Large intestine (tissue), 3 donors: ENCODE data around the gene ATRNL1. TPM values are rescaled to one million over a fixed set of nuclear protein-coding genes. Genes with fewer than 3 reads are reported as not detected.

Experiments used
- DNase-seq, 2 donors: peaks; one replicate each; pipeline versions ENCODE4 v3.0.0 to v3.0.0-alpha.2; 2013
- H3K27ac ChIP-seq: one replicate; pipeline ENCODE4 v1.5.1; 2013; ENCODE audit warnings: low read length
- H3K27me3 ChIP-seq: 2 replicates; pipeline ENCODE4 v1.6.1; 2013; ENCODE audit warnings: low read length; ENCODE audit not compliant: control insufficient read depth, insufficient read depth
- H3K36me3 ChIP-seq: 2 replicates; pipeline ENCODE4 v1.6.1; 2013; ENCODE audit warnings: low read length; ENCODE audit not compliant: control insufficient read depth, insufficient read depth
- H3K4me1 ChIP-seq: one replicate; pipeline ENCODE4 v1.6.1; 2013; ENCODE audit warnings: low read length; ENCODE audit not compliant: control insufficient read depth, insufficient read depth
- H3K4me3 ChIP-seq: one replicate; pipeline ENCODE4 v1.5.1; 2013; ENCODE audit warnings: low read length
- H3K9me3 ChIP-seq: one replicate; pipeline ENCODE4 v1.6.1; 2013; ENCODE audit warnings: mild to moderate bottlenecking, low read depth, low read length, moderate library complexity; ENCODE audit not compliant: control insufficient read depth
- WGBS: methylation state at CpG from one replicate; pipeline ENCODE4 v1.1.5; 2013; ENCODE audit warnings: low lambda C conversion rate; ENCODE audit not compliant: insufficient coverage; 5-methylcytosine and 5-hydroxymethylcytosine counted together
- polyA plus RNA-seq: library from polyadenylated mRNA; unstranded; fragments of 120-200 nt; gene quantifications from one replicate; pipeline ENCODE4 v1.2.1, GENCODE V29; 2013

ATRNL1 gene
- polyA plus RNA-seq, 1 donor = 2.6 TPM

GRCh38 chr10:115935731-115936130 is 842.6 kb downstream of the ATRNL1 start:
- Histone ChIP-seq H3K4me3 (no peak overlapping the region), H3K36me3 (no peaks in the 10 kb centered on the region), H3K27ac (no peak overlapping the region), H3K27me3 (no peaks in the 10 kb centered on the region), H3K4me1 (no peaks in the 10 kb centered on the region), H3K9me3 (no peaks in the 10 kb centered on the region)
- WGBS = 86% methylated on average over 1 of the region's 2 CpGs
- no peak for DNase-seq

GRCh38 chr10:115936926-115937767 is 844.0 kb downstream of the ATRNL1 start:
- WGBS = 44% methylated on average over 2 of the region's 9 CpGs
- no peak overlapping the region for H3K27ac ChIP-seq
- no peaks in the 10 kb centered on the region for H3K36me3 ChIP-seq
- DNase-seq = no peak
- no peaks in the 10 kb centered on the region for H3K4me1 ChIP-seq
- H3K9me3 ChIP-seq = no peaks in the 10 kb centered on the region
- no peaks in the 10 kb centered on the region for H3K27me3 ChIP-seq
- H3K4me3 ChIP-seq = no peak overlapping the region

- H3K27me3 ChIP-seq = no peaks in the 10 kb centered on the region
- no peak overlapping the region for H3K4me3 ChIP-seq
- WGBS = no CpG with 5 or more reads among the region's 3 CpGs
- no peaks in the 10 kb centered on the region for H3K9me3 ChIP-seq
- no peak for DNase-seq
- H3K36me3 ChIP-seq = no peaks in the 10 kb centered on the region
- H3K4me1 ChIP-seq = no peaks in the 10 kb centered on the region
- no peak overlapping the region for H3K27ac ChIP-seq
Observed at GRCh38 chr10:115937768-115938056, 844.5 kb downstream of the ATRNL1 start.

GRCh38 chr10:115939101-115939854 is 846.1 kb downstream of the ATRNL1 start:
- H3K4me3 ChIP-seq = no peak overlapping the region
- no peaks in the 10 kb centered on the region for H3K27me3 ChIP-seq
- no peak overlapping the region for H3K27ac ChIP-seq
- H3K9me3 ChIP-seq = no peaks in the 10 kb centered on the region
- 80% methylated on average over 1 of the region's 7 CpGs for WGBS
- DNase-seq = no peak
- H3K4me1 ChIP-seq = no peaks in the 10 kb centered on the region
- no peaks in the 10 kb centered on the region for H3K36me3 ChIP-seq

- peak in 1 of 2 donors; percentile 3 for DNase-seq
- Histone ChIP-seq H3K36me3 (no peaks in the 10 kb centered on the region), H3K4me1 (no peaks in the 10 kb centered on the region), H3K4me3 (no peak overlapping the region), H3K27ac (no peak overlapping the region), H3K27me3 (no peaks in the 10 kb centered on the region), H3K9me3 (no peaks in the 10 kb centered on the region)
- WGBS = 80% methylated on average over 2 of the region's 3 CpGs
Observed at GRCh38 chr10:115941361-115941771, 848.2 kb downstream of the ATRNL1 start.

GRCh38 chr10:115942101-115942500 is 848.9 kb downstream of the ATRNL1 start:
- Histone ChIP-seq H3K4me1 (no peaks in the 10 kb centered on the region), H3K9me3 (no peaks in the 10 kb centered on the region), H3K27me3 (no peaks in the 10 kb centered on the region), H3K36me3 (no peaks in the 10 kb centered on the region), H3K27ac (no peak overlapping the region), H3K4me3 (no peak overlapping the region)
- WGBS = 100% methylated on average over 1 of the region's 4 CpGs
- no peak for DNase-seq

- Histone ChIP-seq H3K4me3 (no peak overlapping the region), H3K27me3 (no peaks in the 10 kb centered on the region), H3K27ac (no peak overlapping the region), H3K9me3 (peaks cover 2% of the 10 kb centered on the region), H3K36me3 (no peaks in the 10 kb centered on the region), H3K4me1 (no peaks in the 10 kb centered on the region)
- DNase-seq = no peak
- 100% methylated on average over 3 of the region's 6 CpGs for WGBS
Observed at GRCh38 chr10:115944538-115944937, 851.4 kb downstream of the ATRNL1 start.

GRCh38 chr10:115945701-115946445 is 852.7 kb downstream of the ATRNL1 start:
- Histone ChIP-seq H3K4me1 (no peaks in the 10 kb centered on the region), H3K27ac (no peak overlapping the region), H3K4me3 (no peak overlapping the region), H3K27me3 (no peaks in the 10 kb centered on the region), H3K36me3 (no peaks in the 10 kb centered on the region), H3K9me3 (peaks cover 2% of the 10 kb centered on the region)
- 100% methylated on average over 1 of the region's 3 CpGs for WGBS
- DNase-seq = no peak

GRCh38 chr10:115947104-115947503 is 853.9 kb downstream of the ATRNL1 start:
- 75% methylated on average over 1 of the region's 2 CpGs for WGBS

GRCh38 chr10:115948465-115948864 is 855.3 kb downstream of the ATRNL1 start:
- DNase-seq = no peak
- Histone ChIP-seq H3K27ac (no peak overlapping the region), H3K9me3 (peaks cover 2% of the 10 kb centered on the region), H3K4me3 (no peak overlapping the region), H3K36me3 (no peaks in the 10 kb centered on the region), H3K27me3 (no peaks in the 10 kb centered on the region), H3K4me1 (no peaks in the 10 kb centered on the region)
- no CpG with 5 or more reads among the region's 1 CpG for WGBS

More at GRCh38 chr10:115947104-115947503, 853.9 kb downstream of the ATRNL1 start:
- H3K27ac ChIP-seq = no peak overlapping the region
- H3K36me3 ChIP-seq = no peaks in the 10 kb centered on the region
- DNase-seq = no peak
- peaks cover 2% of the 10 kb centered on the region for H3K9me3 ChIP-seq
- H3K27me3 ChIP-seq = no peaks in the 10 kb centered on the region
- H3K4me1 ChIP-seq = no peaks in the 10 kb centered on the region
- no peak overlapping the region for H3K4me3 ChIP-seq
